CD8-positive, alpha-beta memory T cell (primary cell): ENCODE measurements around the gene GOLGA2. TPM values are rescaled to one million over a fixed set of nuclear protein-coding genes. Genes with fewer than 3 reads are reported as not detected.

Source experiments
- CTCF ChIA-PET: fragments of 350-600 bp; sonication (Branson Sonifier 250); formaldehyde crosslinking; loops from one replicate; lab custom pipeline; 2021; ENCODE audit warnings: antibody characterized with exemption; lab: Charles Lee
- POLR2A ChIA-PET: fragments of 350-600 bp; sonication (Branson Sonifier 250); formaldehyde crosslinking; loops from one replicate; lab custom pipeline; 2021; ENCODE audit warnings: antibody characterized with exemption; lab: Charles Lee
- DNase-seq, 5 donors: peaks; one replicate each; pipeline versions ENCODE4 v3.0.0 to v3.0.0-alpha.2; 2020 to 2022; ENCODE audit warnings: mixed read lengths in 1 of 5
- H3K27ac ChIP-seq: one replicate; pipeline ENCODE4 v1.7.0; 2013; ENCODE audit warnings: low read depth, mild to moderate bottlenecking, low read length, moderate library complexity
- H3K27me3 ChIP-seq: 2 replicates; pipeline ENCODE4 v1.7.0; 2013; ENCODE audit warnings: low read length, mild to moderate bottlenecking; ENCODE audit not compliant: insufficient read depth, poor library complexity, severe bottlenecking
- H3K36me3 ChIP-seq: 2 replicates; pipeline ENCODE4 v1.7.0; 2013; ENCODE audit warnings: mild to moderate bottlenecking, low read length, moderate library complexity; ENCODE audit not compliant: insufficient read depth
- H3K4me1 ChIP-seq: 2 replicates; pipeline ENCODE4 v1.7.0; 2013; ENCODE audit warnings: mild to moderate bottlenecking, low read length, moderate library complexity; ENCODE audit not compliant: insufficient read depth
- H3K4me3 ChIP-seq: 2 replicates; pipeline ENCODE4 v1.7.0; 2013; ENCODE audit warnings: mild to moderate bottlenecking, low read length
- H3K9me3 ChIP-seq: 2 replicates; pipeline ENCODE4 v1.7.0; 2013; ENCODE audit warnings: mild to moderate bottlenecking, low read length
- H3K27ac Mint-ChIP-seq, 8 donors: one replicate each; pipeline ENCODE4 v1.8.0; 2020 to 2021; ENCODE audit warnings: mixed read lengths in 8 of 8, mild to moderate bottlenecking in 6 of 8, inconsistent platforms in 3 of 8, moderate library complexity in 3 of 8
- H3K27me3 Mint-ChIP-seq, 2 donors: one replicate each; pipeline ENCODE4 v1.8.0; 2020 to 2021; ENCODE audit warnings: mixed read lengths in 2 of 2, mild to moderate bottlenecking in 1 of 2, moderate library complexity in 1 of 2
- H3K36me3 Mint-ChIP-seq, 3 donors: one replicate each; pipeline ENCODE4 v1.8.0; 2020 to 2021; ENCODE audit warnings: mixed read lengths in 3 of 3, inconsistent platforms in 1 of 3, mild to moderate bottlenecking in 1 of 3
- H3K4me1 Mint-ChIP-seq, 3 donors: one replicate each; pipeline ENCODE4 v1.8.0; 2020 to 2021; ENCODE audit warnings: mixed read lengths in 3 of 3, inconsistent platforms in 1 of 3, mild to moderate bottlenecking in 1 of 3
- H3K4me3 Mint-ChIP-seq, 7 donors: one replicate each; pipeline ENCODE4 v1.8.0; 2020 to 2021; ENCODE audit warnings: mixed read lengths in 7 of 7, mild to moderate bottlenecking in 6 of 7, moderate library complexity in 4 of 7, inconsistent platforms in 2 of 7
- H3K9me3 Mint-ChIP-seq, 5 donors: one replicate each; pipeline ENCODE4 v1.8.0; 2020 to 2022; ENCODE audit warnings: mixed read lengths in 5 of 5, mild to moderate bottlenecking in 3 of 5, moderate library complexity in 2 of 5, inconsistent platforms in 1 of 5
- polyA plus RNA-seq: library from polyadenylated mRNA; unstranded; fragments of 300-500 nt; fragmentation: Illumina TruSeq; gene quantifications from one replicate; pipeline ENCODE4 v1.2.3, GENCODE V29; 2021
- total RNA-seq, 2 experiments: library from RNA; stranded (reverse); gene quantifications; one replicate each; pipeline ENCODE4 v1.2.3, GENCODE V29; 2021

The GOLGA2 gene
- total and polyA plus RNA-seq, 3 experiments from 2014 or later = 8.8 to 35.5 (median 35.4) TPM

GRCh38 chr9:128249558-128249907, 26.3 kb downstream of the GOLGA2 start:
- peak overlapping the region; percentile 51 for H3K27ac ChIP-seq
- H3K36me3 ChIP-seq = no peaks in the 10 kb centered on the region
- H3K27ac Mint-ChIP-seq = peak overlapping the region; percentile 72 to 95 (median 88)
- H3K9me3 ChIP-seq = no peaks in the 10 kb centered on the region
- H3K4me3 ChIP-seq = peak overlapping the region; percentile 71
- H3K4me1 ChIP-seq = peaks cover 19% of the 10 kb centered on the region
- peaks cover under 1% of the 10 kb centered on the region for H3K27me3 ChIP-seq
- H3K4me3 Mint-ChIP-seq = peak overlapping the region; percentile 83 to 90 (median 87)
- peaks cover 17 to 23% (median 20%) of the 10 kb centered on the region in 3 donors for H3K4me1 Mint-ChIP-seq
- H3K36me3 Mint-ChIP-seq = no peaks in the 10 kb centered on the region
- no peaks in the 10 kb centered on the region for H3K9me3 Mint-ChIP-seq
- H3K27me3 Mint-ChIP-seq = peaks cover 3 to 6% of the 10 kb centered on the region in 2 donors
- POLR2A ChIA-PET = interaction anchor here (0.6 to 2.1 kb wide), 2 partner anchors 26 to 261 kb away, joined by 6 to 20 read pairs; partner anchors contain the start of genes GOLGA2 and SWI5
- no peak for DNase-seq
- CTCF ChIA-PET = interaction anchor here (1.1 to 2.3 kb wide), 3 partner anchors 8 to 39 kb away, joined by 3 to 7 read pairs (median 3); partner anchors contain the start of genes GOLGA2 and SWI5

GRCh38 chr9:128247226-128247803, 28.5 kb downstream of the GOLGA2 start:
- no peak overlapping the region for H3K4me3 ChIP-seq
- no peak for DNase-seq
- H3K9me3 ChIP-seq = no peaks in the 10 kb centered on the region
- H3K27me3 ChIP-seq = peaks cover 6% of the 10 kb centered on the region
- H3K27ac ChIP-seq = no peak overlapping the region
- peaks cover 5 to 16% of the 10 kb centered on the region in 2 donors for H3K27me3 Mint-ChIP-seq
- peaks cover 19% of the 10 kb centered on the region for H3K4me1 ChIP-seq
- peak overlapping the region in 1 of 8 donors; percentile 81 for H3K27ac Mint-ChIP-seq
- ChIA-PET CTCF (no interaction called here), POLR2A (no interaction called here)
- H3K36me3 ChIP-seq = no peaks in the 10 kb centered on the region
- no peaks in the 10 kb centered on the region for H3K9me3 Mint-ChIP-seq
- H3K36me3 Mint-ChIP-seq = no peaks in the 10 kb centered on the region
- peaks cover 17 to 23% (median 20%) of the 10 kb centered on the region in 3 donors for H3K4me1 Mint-ChIP-seq
- peak overlapping the region in 1 of 7 donors; percentile 16 for H3K4me3 Mint-ChIP-seq

- Histone ChIP-seq H3K36me3 (no peaks in the 10 kb centered on the region), H3K4me3 (no peak overlapping the region), H3K9me3 (no peaks in the 10 kb centered on the region), H3K27me3 (peaks cover 6% of the 10 kb centered on the region), H3K4me1 (peaks cover 13% of the 10 kb centered on the region), H3K27ac (no peak overlapping the region)
- POLR2A ChIA-PET = interaction anchor here (0.6 kb wide), 1 partner anchor 43 kb away, joined by 6 read pairs; no protein-coding TSS in a partner anchor
- no peak for DNase-seq
- CTCF ChIA-PET = interaction anchor here (1.4 kb wide), 1 partner anchor 9 kb away, joined by 5 read pairs; no protein-coding TSS in a partner anchor
- no peaks in the 10 kb centered on the region for H3K9me3 Mint-ChIP-seq
- H3K36me3 Mint-ChIP-seq = no peaks in the 10 kb centered on the region
- peaks cover 12 to 18% (median 13%) of the 10 kb centered on the region in 3 donors for H3K4me1 Mint-ChIP-seq
- H3K4me3 Mint-ChIP-seq = no peak overlapping the region
- no peak overlapping the region for H3K27ac Mint-ChIP-seq
- H3K27me3 Mint-ChIP-seq = peaks cover 5 to 21% of the 10 kb centered on the region in 2 donors
These were observed 29.3 kb downstream of the GOLGA2 start for GRCh38 chr9:128246471-128246870.

- H3K27me3 Mint-ChIP-seq = peaks cover 8 to 25% of the 10 kb centered on the region in 2 donors
- Histone ChIP-seq H3K4me1 (peaks cover 5% of the 10 kb centered on the region), H3K27me3 (peaks cover 6% of the 10 kb centered on the region), H3K9me3 (no peaks in the 10 kb centered on the region), H3K4me3 (no peak overlapping the region), H3K27ac (no peak overlapping the region), H3K36me3 (no peaks in the 10 kb centered on the region)
- no peak overlapping the region for H3K4me3 Mint-ChIP-seq
- POLR2A ChIA-PET = no interaction called here
- no peak for DNase-seq
- no peaks in the 10 kb centered on the region for H3K36me3 Mint-ChIP-seq
- no peaks in the 10 kb centered on the region for H3K9me3 Mint-ChIP-seq
- no peak overlapping the region for H3K27ac Mint-ChIP-seq
- peaks cover 7 to 13% (median 9%) of the 10 kb centered on the region in 3 donors for H3K4me1 Mint-ChIP-seq
- CTCF ChIA-PET = interaction anchor here (1.4 kb wide), 1 partner anchor 10 kb away, joined by 5 read pairs; no protein-coding TSS in a partner anchor
These were observed 30.2 kb downstream of the GOLGA2 start for GRCh38 chr9:128245421-128246151.

- no peaks in the 10 kb centered on the region for H3K9me3 ChIP-seq
- no peaks in the 10 kb centered on the region for H3K36me3 Mint-ChIP-seq
- no peak for DNase-seq
These were observed 31.0 kb downstream of the GOLGA2 start for GRCh38 chr9:128244837-128245231.

GRCh38 chr9:128244091-128244836, 31.5 kb downstream of the GOLGA2 start:
- no peaks in the 10 kb centered on the region for H3K4me1 ChIP-seq
- H3K27ac Mint-ChIP-seq = peak overlapping the region in 1 of 8 donors; percentile 27
- H3K27me3 ChIP-seq = peaks cover 6% of the 10 kb centered on the region
- no peak for DNase-seq
- no peaks in the 10 kb centered on the region for H3K9me3 ChIP-seq
- peaks cover 10 to 26% of the 10 kb centered on the region in 2 donors for H3K27me3 Mint-ChIP-seq
- no peaks in the 10 kb centered on the region for H3K9me3 Mint-ChIP-seq
- H3K4me3 Mint-ChIP-seq = peak overlapping the region in 1 of 7 donors; percentile 5
- POLR2A ChIA-PET = no interaction called here
- no peak overlapping the region for H3K27ac ChIP-seq
- H3K4me3 ChIP-seq = no peak overlapping the region
- peaks cover 0 to 6% (median 4%) of the 10 kb centered on the region in 3 donors for H3K4me1 Mint-ChIP-seq
- H3K36me3 Mint-ChIP-seq = no peaks in the 10 kb centered on the region
- H3K36me3 ChIP-seq = no peaks in the 10 kb centered on the region
- CTCF ChIA-PET = interaction anchor here (0.5 kb wide), 1 partner anchor 942 kb away, joined by 3 read pairs; no protein-coding TSS in a partner anchor

More at GRCh38 chr9:128244837-128245231, 31.0 kb downstream of the GOLGA2 start:
- no peak overlapping the region for H3K27ac ChIP-seq
- ChIA-PET POLR2A (no interaction called here), CTCF (no interaction called here)
- no peak overlapping the region for H3K4me3 ChIP-seq
- H3K27me3 ChIP-seq = peaks cover 6% of the 10 kb centered on the region
- Mint-ChIP-seq H3K27me3 (peaks cover 10 to 26% of the 10 kb centered on the region in 2 donors), H3K9me3 (no peaks in the 10 kb centered on the region), H3K4me1 (peaks cover 5 to 10% (median 7%) of the 10 kb centered on the region in 3 donors), H3K4me3 (no peak overlapping the region), H3K27ac (no peak overlapping the region)
- H3K4me1 ChIP-seq = peaks cover 4% of the 10 kb centered on the region
- H3K36me3 ChIP-seq = no peaks in the 10 kb centered on the region

GRCh38 chr9:128243215-128244018, 32.4 kb downstream of the GOLGA2 start:
- no peak for DNase-seq
- ChIA-PET CTCF (interaction anchor here (0.5 kb wide), 1 partner anchor 941 kb away, joined by 3 read pairs; no protein-coding TSS in a partner anchor), POLR2A (no interaction called here)
- Mint-ChIP-seq H3K4me3 (no peak overlapping the region), H3K9me3 (no peaks in the 10 kb centered on the region), H3K4me1 (peaks cover 0 to 6% (median 4%) of the 10 kb centered on the region in 3 donors), H3K36me3 (no peaks in the 10 kb centered on the region), H3K27me3 (peaks cover 12 to 26% of the 10 kb centered on the region in 2 donors), H3K27ac (no peak overlapping the region)
- H3K36me3 ChIP-seq = no peaks in the 10 kb centered on the region
- no peak overlapping the region for H3K4me3 ChIP-seq
- no peak overlapping the region for H3K27ac ChIP-seq
- H3K4me1 ChIP-seq = no peaks in the 10 kb centered on the region
- H3K9me3 ChIP-seq = no peaks in the 10 kb centered on the region
- H3K27me3 ChIP-seq = peaks cover 6% of the 10 kb centered on the region
